K562 (cell line): ENCODE measurements around the gene ATP8B4.

Source experiments
- CTCF ChIP-seq, 3 experiments: IDR thresholded peaks in 2 of 3; conservative IDR thresholded peaks in 1 of 3; 2 replicates each; pipeline ENCODE4 v1.5.1; 2011 to 2012; ENCODE audit warnings: low read length in 3 of 3, mild to moderate bottlenecking in 3 of 3, control low read depth in 2 of 3, improper control_type of control experiment in 1 of 3, inconsistent platforms in 1 of 3, low read depth in 1 of 3, mixed read lengths in 1 of 3, moderate library complexity in 1 of 3; ENCODE audit not compliant: insufficient read depth in 2 of 3
- NONO ChIP-seq, 2 experiments: fragments of 200-400 bp in 1 of 2; fragments of 450-650 bp in 1 of 2; formaldehyde crosslinking in 1 of 2; IDR thresholded peaks; 2 replicates each; pipeline ENCODE4 v1.6.1; 2017; ENCODE audit warnings: low read depth in 2 of 2, mild to moderate bottlenecking in 2 of 2, moderate library complexity in 2 of 2, low read length in 1 of 2
- POLR2AphosphoS5 ChIP-seq: IDR thresholded peaks from 2 replicates; pipeline ENCODE4 v1.6.1; 2011; ENCODE audit warnings: mild to moderate bottlenecking, low read depth, low read length, moderate library complexity; ENCODE audit not compliant: control insufficient read depth, insufficient read depth
- PRPF4 ChIP-seq: fragments of 200-400 bp; formaldehyde crosslinking; IDR thresholded peaks from one replicate; pipeline ENCODE4 v1.6.1; 2017; ENCODE audit warnings: low read length, low read depth, mild to moderate bottlenecking; ENCODE audit not compliant: insufficient read depth, poor library complexity, severe bottlenecking
- ZHX1 ChIP-seq: fragments of 150-350 bp; conservative IDR thresholded peaks from 2 replicates; pipeline ENCODE4 v1.6.1; 2014; ENCODE audit warnings: low read length
- ZNF175 ChIP-seq: fragments of 200-800 bp; sonication (Bioruptor generic); IDR thresholded peaks from 2 replicates; pipeline ENCODE4 v1.6.1; 2016; ENCODE audit warnings: low read depth, mild to moderate bottlenecking, missing genetic modification characterization, missing compliant biosample characterization
- ZZZ3 ChIP-seq: fragments of 450-650 bp; IDR thresholded peaks from 2 replicates; pipeline ENCODE4 v1.6.1; 2016; ENCODE audit warnings: antibody characterized with exemption, mild to moderate bottlenecking, moderate library complexity

GRCh38 chr15:49810720-49811119 is 308.3 kb downstream of the ATP8B4 start:
- TF ChIP-seq ZHX1 (no peak), POLR2AphosphoS5 (no peak), ZZZ3 (no peak), NONO (IDR thresholded peaks at IDR 0.05; ENCODE audit: low read depth in 2 of 2, low read length in 1 of 2) (no peak), PRPF4 (no peak), CTCF (IDR thresholded peaks at IDR 0.05 in 2 of 3, conservative IDR thresholded peaks at IDR 0.05 in 1 of 3; ENCODE audit: insufficient read depth in 2 of 3, low read depth in 1 of 3, low read length in 3 of 3) (no peak), ZNF175 (CRISPR knock-in tag) (no peak)
